Islet of Langerhans (tissue), 1 donor: Measurements from ENCODE around the gene RAPGEF4.

Source experiments
- FAIRE-seq: peaks from one replicate; lab custom pipeline; 2011; peaks lifted over from hg19 to GRCh38; lab: Jason Lieb, UNC

RAPGEF4 gene

GRCh38 chr2:172829229-172829628 lies 93.6 kb downstream of the RAPGEF4 start:
- FAIRE-seq, result no peak

- no peak for FAIRE-seq
Observed at GRCh38 chr2:172830482-172830881, 94.8 kb downstream of the RAPGEF4 start.

DNA sequence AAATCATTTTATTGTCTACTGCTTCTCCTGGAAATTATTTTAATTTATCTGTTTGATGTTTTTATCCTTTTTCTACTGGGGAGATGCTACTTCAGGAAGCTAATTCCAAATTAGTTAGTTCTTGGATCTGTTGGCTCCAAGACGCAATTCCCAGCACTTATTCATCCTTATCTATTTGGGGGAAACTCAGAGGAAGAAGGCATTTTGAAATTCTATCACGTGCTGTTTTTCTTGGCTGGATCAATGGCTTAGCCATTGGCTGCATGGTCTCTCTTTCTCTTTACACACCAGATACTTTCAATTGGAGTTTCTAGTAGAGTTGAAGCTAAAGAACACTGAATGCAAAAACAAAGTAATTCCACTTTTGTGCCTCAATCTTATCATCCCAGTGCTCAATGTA lies 98.3 kb downstream of the RAPGEF4 start:
- no peak for FAIRE-seq

DNA sequence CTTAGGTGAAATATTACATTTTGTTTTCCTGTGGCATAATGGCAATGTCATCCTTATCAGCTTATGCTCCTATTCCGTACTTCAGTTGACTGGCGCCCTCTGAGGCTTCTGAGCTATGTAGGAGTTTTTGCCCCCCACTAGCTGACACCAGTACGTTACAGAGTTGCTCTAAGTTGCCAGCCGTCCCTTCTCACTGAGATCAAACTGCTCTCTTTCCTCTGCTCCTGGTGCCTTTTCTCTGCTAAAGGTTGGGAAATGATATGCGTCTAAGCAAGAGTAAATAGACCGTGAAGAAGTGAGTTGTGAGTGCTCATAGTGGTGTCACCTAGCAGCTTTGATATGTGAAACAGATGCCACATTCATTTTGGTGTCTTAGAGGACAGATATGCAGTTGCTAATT lies 99.2 kb downstream of the RAPGEF4 start:
- FAIRE-seq, result peak; percentile 58

GRCh38 chr2:172836347-172836821 lies 100.7 kb downstream of the RAPGEF4 start:
- FAIRE-seq, result no peak

- FAIRE-seq, result no peak
Observed at GRCh38 chr2:172836827-172837226, 101.2 kb downstream of the RAPGEF4 start.

DNA sequence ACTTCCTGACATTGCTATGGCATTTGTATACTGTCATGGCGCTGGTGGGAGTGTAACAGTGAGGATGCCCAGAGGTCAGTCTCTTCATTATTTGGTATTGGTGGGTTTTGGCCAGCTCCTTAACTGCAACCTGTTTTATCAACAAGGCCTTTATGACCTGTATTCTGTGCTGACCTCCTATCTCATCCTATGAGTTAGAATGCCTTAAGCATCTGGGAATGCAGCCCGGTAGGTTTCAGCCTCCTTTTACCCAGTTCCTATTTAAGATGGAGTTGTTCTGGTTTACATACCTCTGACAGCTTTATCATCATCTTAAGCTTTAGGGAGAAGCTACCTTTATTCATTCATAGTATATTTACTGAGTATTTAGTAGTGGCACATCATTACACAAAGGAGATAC lies 103.8 kb downstream of the RAPGEF4 start:
- FAIRE-seq, result no peak

- no peak for FAIRE-seq
Observed at GRCh38 chr2:172842511-172843265, 107.0 kb downstream of the RAPGEF4 start.

DNA sequence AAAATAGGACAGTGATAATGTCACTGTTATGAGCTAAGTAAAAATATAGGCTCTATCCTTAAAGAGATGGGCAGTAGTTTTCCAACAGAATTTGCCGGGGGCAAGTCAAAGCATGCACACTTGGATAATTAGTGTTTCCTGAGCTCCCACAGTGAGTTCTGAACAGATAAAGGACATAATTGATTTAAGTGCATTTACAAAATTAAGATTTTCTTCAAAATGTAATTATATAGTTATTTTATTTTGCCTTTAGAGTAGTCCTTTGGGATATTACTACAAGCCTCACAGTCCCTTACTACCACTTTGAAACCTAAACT lies 107.6 kb downstream of the RAPGEF4 start:
- no peak for FAIRE-seq

GRCh38 chr2:172843902-172844715 lies 108.5 kb downstream of the RAPGEF4 start:
- no peak for FAIRE-seq

GRCh38 chr2:172845028-172845630 lies 109.5 kb downstream of the RAPGEF4 start:
- FAIRE-seq, result no peak

- FAIRE-seq, result no peak
Observed at GRCh38 chr2:172846551-172846950, 110.9 kb downstream of the RAPGEF4 start.

- FAIRE-seq, result no peak
Observed at GRCh38 chr2:172847188-172847587, 111.5 kb downstream of the RAPGEF4 start.

DNA sequence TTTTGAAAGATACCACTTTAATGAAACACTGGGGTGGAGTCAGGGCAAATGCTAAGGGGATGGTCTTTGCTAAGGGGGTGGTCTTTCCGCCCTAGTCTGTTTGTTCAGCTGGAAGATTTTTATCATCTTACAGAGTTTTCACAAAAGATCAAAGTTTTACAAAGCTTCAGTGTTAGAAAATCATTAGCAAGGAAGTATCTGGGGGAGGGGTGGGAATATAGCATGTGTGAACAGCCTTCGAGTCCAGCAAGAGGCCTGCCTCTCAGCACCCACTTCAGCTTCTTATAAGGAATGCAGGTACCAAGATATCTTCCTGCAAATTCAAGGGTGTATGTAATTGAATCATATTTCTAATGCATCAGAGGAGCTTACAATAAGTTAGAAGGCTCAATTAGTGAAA lies 112.9 kb downstream of the RAPGEF4 start:
- no peak for FAIRE-seq

DNA sequence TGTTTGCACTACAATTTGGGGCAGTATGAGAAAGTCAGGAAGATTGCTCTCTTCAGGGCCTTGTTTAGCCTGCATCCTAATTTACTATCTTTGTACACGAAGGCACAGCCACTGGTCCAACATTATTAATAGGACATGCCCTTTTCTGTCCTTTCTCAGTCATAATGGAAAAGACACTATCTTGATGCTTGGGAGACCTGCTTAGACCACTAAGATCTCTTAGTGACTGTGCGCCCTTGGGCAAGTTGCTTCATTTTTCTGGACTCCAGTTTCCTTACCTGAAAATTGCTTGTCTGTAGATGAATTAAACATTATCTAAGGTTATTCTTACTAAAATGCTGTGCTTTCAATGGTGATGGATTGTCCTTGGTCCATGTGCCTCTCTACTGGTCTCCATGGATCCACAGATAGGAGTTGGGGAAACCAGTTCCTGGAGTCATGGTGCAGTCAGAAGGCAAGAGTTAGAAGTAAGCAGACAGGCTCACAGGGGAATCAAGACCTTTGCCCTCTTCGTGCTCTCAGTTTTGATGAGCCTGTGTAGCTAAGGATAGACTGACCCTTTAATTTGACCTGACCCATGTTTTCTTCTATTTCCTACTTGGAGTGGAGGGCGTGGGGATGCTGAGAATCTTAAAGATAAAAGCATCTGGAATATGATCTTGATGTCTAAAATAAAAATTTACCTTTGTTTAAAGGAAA lies 114.0 kb downstream of the RAPGEF4 start:
- FAIRE-seq, result no peak

GRCh38 chr2:172855588-172855987 lies 119.9 kb downstream of the RAPGEF4 start:
- no peak for FAIRE-seq

DNA sequence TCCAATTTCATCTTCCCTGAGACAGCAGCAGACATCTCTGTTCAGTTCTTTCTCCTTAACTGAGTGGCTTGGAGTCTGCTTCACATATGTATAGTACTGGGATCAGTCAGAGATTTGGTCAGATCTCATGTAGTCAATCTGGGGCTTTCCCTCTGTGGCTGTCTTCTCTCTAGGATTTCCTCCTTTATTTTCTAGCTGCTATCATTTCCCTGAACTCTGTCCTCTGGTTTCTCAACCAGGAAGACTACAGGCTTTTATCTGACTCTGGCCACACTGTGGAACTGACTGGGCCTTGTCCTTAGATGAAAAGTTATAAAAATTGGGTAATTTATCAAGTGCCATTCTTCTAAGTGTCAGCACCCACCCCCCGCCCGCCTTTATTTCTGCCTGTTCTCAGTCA lies 121.0 kb downstream of the RAPGEF4 start:
- no peak for FAIRE-seq

- FAIRE-seq, result no peak
Observed at GRCh38 chr2:172858473-172858745, 122.8 kb downstream of the RAPGEF4 start.

DNA sequence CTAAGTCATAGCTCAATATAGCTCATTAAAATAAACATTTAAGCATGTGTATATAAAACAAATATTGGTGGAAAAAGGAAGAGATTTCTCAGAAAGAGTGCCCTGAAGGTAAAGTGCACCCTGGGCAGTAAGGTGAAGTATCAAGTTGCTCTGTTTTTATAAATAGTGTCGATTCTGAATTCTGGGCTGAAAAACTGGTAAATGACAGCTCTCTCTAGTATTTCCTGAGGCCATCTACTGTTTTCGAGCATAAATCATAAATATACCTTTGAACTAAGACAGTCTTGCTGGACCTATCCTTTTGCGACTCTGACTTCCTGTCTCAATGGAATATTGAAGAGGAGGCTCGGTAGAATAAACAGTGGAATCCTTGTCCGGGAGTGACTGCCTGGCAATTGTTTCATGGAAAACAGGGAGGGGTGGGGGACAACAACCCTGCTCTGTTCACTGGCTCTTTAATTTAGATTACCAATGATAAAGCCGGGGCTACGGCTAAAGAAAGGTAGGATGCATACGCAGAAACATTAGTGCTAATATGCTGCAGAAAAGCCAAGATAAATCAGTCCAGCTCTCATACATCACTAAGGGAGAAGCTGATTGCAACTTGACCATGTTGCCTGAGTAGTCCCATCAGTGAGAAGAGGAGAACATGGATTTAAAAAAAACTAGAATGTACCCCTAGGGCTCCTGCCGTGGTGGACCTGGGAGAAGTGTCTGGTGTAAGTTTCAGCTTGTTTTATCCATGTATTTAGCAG lies 124.1 kb downstream of the RAPGEF4 start:
- FAIRE-seq, result peak; percentile 84

- FAIRE-seq, result no peak
Observed at GRCh38 chr2:172860336-172860707, 124.7 kb downstream of the RAPGEF4 start.

- FAIRE-seq, result no peak
Observed at GRCh38 chr2:172861098-172861497, 125.5 kb downstream of the RAPGEF4 start.
